SK-MEL-5 (cell line): ENCODE data around the gene FADS2. TPM values are rescaled to one million over a fixed set of nuclear protein-coding genes. Genes with fewer than 3 reads are reported as not detected.

ENCODE experiments used
- DNase-seq: peaks from one replicate; pipeline ENCODE4 v3.0.0-alpha.2; 2016; ENCODE audit warnings: low read depth, low spot score
- in situ Hi-C: cut with HindIII; loops from 2 replicates; pipeline ENCODE4 v1.10.0; 2016; ENCODE audit warnings: low sequenced_read_pairs, high pct_unique_total_duplicates, low pct_unique_long_range_greater_than_20kb
- total RNA-seq: library from RNA; depleted of rRNA; stranded (reverse); fragments of >200 nt; shearing (Covaris generic); gene quantifications from 2 replicates; pipeline ENCODE4 v1.2.3, GENCODE V29; 2014

FADS2 gene
- total RNA-seq, 1 experiment from 2014 or later, result 0.45 TPM

DNA sequence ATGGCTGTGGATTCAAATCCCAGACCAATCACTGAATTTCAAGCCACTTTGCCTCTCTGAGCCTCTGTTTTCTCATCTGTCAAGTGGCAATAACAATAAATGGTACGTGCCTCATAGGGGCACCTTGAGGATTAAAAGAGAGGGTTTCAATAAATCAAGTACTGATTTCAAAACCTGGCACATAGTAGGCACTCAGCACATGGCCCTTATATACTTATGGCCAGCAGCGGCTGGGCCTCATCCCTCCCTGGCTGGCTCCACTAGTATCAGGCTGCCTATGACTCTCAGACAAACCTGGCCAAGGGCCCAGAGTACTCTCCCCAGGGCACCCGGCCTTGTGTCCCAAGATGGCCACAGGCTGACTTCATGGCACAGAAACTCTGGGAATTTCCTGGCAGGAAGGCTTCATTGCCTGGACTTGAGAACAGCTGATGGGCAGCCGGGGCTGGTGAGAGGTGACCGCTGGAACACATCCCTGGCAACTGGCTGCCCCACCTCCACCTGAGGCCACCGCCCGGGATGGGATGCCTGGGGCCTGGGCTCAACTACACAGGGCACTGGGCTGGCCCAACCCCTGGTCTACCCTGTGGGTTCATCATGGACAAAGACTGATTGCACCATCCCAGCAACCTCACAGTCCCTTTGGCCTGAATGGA lies 59.9 kb downstream of the FADS2 start:
- in situ Hi-C loops, result no loop called here
- DNase-seq, result no peak

DNA sequence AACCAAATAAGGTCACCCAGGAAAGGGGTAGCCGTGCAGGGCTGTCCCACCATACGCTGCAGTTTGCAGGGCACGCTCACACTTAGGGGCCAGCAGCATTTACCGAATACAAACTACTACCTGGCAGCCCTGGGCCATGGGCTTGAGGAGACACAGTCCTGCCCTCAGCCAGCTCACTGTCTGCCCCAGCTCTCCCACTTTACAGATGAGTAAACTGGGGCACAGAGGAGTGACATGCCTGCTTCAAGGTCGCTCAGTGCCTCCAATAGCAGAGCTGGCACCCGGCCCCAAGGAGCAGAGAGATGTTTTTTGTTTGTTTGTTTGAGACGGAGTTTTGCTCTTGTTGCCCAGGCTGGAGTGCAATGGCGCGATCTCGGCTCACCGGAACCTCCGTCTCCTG lies 60.5 kb downstream of the FADS2 start:
- in situ Hi-C loops, result no loop called here
- no peak for DNase-seq

DNA sequence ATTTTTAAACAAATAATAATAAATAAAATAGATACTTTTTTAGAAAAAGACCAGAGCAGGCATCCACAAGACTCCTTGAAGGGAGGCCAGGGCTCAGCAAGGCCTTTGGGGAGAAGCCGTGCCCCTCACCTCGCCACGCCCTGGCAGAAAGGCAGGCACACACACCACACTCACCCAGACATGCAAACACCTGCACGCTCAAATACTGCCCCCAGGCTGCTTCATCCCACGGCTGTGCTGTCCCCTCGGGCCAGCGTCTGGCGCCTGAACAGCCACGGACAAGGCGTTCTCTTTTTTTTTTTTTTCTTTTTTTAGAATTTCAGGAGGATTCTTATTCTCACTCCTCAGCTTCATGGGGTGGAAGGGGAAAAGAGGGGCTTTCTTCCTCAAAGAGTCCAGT lies 61.7 kb downstream of the FADS2 start:
- DNase-seq, result no peak
- in situ Hi-C loops, result no loop called here

DNA sequence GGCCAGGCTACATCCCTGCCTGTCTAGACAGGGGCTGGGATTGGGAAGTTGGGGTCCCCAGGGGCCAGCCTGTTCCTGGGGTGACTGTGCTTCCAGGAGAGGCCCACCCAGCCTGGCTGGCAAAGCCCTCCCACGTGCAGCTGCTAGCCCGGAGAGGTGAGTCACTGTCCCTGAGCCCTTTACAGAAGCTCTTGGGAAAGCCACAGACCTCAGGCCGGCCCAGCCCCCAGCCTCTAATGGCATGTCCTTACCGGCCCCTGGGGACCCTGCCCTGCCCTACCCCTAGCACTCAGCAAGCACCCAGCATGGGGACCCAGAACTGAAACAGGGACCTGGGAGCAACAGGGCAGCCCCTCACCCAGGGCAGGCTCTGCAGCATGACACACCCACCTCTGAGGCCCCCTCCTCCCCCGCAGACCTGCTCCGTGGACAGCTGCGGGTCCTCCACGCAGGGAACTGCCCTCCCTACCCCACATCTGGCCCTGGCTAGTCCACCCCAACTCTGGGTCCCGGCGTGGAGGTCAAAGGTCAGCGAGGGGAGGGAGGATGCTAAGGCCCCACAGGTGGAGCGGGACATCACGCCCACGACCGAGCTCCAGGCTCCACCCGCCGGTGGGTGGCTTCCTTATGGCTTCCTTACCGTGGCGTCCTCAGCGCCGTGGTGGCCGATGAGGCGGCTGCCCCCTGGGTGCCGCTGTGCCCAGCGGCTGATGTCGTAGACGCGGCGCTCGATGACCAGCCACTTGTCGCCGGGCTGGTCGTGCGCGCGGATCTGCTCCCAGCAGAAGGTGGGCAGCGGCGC lies 62.6 kb downstream of the FADS2 start:
- DNase-seq, result no peak
- in situ Hi-C loops, result no loop called here

DNA sequence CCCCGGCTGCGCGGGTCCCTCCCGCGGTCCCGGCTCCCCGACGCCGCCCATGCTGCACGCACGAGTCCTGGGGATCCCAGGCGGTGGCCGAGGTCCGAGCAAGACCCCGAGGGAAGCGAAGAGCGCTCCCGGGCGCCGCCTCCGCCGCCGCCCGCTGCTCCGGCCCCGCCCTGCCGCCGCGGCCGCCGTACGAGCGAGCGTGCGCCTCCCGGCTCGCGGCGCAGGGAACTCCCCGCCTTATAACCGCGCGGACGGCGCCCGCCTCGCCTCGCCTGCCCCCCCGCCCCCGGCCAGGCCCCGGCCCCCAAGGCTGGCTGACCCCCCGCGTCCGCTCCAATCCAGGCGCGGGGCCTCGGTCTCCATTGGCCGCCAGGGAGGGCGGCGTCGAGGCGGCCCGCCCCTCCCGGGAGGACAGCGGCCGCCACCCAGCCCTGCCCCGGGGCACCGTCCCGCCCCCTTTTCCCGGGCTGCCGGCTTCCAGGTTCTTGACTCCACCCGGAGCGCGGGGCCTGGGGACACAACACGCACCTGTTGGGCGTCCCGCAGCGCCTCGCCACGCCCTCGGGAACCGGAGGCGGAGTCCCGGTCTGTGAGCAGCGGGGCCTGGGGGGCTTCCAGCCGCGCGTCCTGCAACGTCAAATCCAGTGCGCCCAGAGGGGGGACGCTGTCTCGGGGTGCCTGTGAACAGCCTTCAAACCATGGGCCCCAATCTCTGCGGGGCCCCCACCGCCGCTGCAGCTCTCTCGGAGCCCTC lies 63.4 kb downstream of the FADS2 start, which contains the start of gene FADS3:
Gene FADS3, minus strand, starts transcription at position 215 of the 754 bp plus-strand sequence. Its CDS starts 164 bp downstream, at position 51.
- in situ Hi-C loops, result no loop called here
- peak; percentile 67 for DNase-seq

DNA sequence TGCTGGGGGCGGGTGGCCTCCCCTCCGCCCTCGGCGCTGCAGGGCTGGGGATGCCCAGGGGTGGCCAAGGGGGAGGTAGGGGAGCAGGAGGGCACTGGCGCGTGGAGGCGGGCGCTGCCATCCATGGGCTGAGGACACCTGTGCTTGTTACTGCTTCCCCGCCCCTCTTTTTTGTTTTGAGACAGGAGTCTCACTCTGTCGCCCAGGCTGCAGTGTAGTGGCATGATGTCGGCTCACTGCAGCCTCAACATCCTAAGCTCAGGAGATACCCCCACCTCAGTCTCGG lies 63.9 kb downstream of the FADS2 start:
- no peak for DNase-seq
- in situ Hi-C loops, result no loop called here

DNA sequence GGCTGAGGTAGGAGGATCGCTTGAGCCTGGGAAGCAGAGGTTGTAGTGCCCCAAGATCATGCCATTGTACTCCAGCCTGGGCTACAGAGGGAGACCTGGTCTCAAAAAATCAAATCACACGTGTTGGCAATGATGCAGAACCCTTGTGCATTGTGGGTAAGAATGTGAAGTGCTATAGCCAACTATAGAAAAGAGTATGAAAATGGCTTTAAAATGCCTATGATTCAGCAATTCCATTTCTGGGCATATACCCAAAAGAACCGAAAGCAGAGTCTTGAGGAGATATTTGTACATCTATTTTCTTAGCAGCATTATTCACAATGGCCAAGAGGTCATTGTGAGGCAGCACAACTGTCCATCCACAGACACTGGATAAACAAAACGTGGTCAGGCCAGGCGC lies 65.9 kb downstream of the FADS2 start:
- no peak for DNase-seq
- in situ Hi-C loops, result no loop called here

DNA sequence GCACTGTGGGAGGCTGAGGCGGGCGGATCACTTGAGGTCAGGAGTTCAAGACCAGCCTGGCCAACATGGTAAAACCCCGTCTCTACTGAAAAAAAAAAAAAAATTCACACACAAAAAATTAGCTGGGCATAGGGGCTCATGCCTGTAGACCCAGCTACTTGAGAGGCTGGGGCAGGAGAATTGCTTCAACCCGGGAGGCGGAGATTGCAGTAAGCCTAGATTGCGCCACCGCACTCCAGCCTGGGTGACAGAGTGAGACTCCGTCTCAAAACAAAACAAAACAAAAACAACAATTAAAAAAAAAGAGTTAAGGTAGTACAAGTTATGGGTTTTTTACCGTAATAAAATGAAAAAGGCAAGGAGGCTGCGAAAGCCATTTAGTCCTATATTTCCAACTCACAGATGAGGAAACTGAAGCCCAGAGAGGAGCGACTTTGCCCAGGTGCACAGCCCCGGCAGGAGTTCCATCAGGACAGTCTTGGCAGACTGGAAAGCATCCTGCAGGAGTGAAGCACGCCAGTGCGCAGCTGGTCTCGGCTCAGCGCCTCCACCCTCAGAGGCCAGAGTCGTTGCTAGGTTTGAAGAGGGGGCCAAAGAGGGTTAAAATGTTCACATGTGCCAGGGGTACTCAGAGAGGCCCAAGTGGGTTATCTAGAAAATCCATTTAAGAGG lies 67.1 kb downstream of the FADS2 start:
- in situ Hi-C loops, result no loop called here

DNA sequence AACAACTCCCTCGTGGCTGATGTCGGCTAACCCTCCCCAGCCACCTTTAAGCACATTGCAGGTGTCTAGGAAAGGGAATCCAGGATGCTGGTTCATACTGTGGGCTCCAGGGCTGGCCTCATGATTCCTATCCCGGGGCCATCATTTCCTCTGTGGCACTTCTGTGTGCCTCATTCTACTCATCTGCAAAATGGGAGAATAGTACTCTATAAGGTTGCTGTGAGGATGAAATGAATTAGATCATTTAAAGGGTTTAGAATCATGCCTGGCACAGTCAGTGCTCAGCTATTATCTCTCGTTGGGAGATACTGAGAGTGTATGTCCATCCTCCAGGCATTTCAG lies 67.6 kb downstream of the FADS2 start:
- in situ Hi-C loops, result no loop called here
- DNase-seq, result no peak

More for the DNA sequence above, 67.1 kb downstream of the FADS2 start:
- DNase-seq, result no peak

DNA sequence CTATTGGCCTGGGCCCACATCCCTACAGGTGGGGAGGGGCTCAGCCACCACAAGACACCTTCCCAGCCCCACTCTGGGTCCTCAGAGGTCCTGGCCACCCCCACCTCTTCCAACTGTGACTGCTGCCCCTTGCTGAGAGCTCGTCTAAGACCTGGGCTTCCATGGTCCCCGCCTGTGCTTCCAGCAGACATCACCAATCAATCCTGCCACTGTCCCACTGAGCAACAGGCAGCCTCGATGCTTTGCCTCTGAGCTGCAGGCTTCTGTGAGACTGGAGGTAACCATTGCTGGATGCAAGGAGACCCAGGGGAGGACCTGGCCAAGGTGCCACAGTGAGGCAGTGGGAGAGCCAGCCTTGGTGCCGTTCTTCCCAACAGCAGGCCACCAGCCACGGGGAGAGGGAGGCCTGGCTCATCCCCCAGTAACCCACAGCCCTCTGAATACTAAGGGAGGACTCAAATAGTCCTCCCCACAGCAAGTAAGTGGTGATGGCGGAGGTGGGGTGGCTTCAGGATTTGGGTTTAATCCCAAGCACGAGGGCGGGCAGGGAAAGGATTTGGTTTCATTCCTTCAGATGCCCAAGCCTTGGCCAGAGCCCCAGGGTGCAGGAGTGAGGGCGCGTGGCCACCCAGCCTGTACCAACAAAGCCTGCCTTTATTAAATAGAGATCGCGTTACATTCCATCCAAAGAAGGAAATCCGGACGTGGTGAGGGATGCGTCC lies 68.7 kb downstream of the FADS2 start:
- in situ Hi-C loops, result no loop called here
- peak; percentile 92 for DNase-seq

DNA sequence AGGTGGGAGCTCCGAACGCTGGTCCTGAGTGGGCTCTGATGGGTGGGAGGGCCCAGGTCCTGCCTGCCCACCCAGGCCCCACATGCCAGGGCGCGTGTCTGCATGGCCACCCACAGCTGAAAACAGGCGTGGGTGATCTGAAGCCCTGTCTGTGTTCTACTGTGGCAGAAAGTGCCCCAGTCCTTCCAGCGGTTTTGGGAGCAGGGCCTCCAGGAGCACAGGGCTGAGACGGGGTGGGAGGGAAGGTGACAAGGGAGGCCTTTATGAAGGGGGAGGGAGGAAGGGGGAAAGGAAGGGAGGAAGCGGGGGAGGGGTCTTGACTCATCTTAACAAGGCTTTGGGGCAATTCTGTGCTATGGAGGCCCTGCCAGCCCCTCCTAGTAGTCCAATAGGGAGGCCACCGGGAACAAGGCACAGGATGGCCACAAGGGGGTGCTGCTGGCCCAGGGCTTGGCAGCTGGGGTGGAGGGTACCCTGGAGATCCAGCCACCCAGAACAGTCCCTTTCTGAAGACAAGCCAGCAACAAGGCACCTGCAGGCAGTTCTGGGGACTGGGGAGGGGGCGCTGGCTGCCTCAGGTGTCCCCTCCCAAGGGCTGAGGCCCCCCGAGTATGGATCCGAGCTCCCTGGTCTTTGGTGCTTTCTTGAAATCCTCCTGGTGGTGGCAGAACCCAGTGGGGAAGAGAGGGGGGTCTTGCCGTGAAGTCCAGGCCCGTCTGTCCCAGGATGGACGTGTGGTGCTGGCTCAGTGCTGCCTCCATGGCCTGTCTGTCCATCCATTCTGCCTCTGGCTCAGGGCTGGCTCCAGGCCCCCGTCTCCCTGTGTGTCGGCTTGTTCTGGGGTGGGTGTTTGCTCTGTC lies 69.5 kb downstream of the FADS2 start:
- in situ Hi-C loops, result no loop called here
- DNase-seq, result peak; percentile 94

DNA sequence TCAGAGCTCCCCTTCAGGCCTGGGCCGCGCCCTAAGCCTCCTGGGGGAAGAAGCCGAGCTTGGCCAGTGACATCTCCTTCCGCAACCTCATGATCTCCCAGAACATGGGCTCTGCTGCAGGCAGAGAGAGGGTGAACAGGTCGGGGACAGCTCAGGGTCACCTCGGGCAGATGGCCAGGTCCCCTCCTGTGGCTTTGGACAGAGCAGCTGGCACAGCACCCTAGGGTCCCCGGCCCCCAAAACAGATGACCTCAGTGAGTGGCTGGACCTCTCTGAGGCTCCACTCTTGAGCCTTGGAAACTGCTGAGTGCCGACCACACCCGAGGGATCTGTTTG lies 70.1 kb downstream of the FADS2 start:
- DNase-seq, result no peak
- in situ Hi-C loops, result no loop called here

DNA sequence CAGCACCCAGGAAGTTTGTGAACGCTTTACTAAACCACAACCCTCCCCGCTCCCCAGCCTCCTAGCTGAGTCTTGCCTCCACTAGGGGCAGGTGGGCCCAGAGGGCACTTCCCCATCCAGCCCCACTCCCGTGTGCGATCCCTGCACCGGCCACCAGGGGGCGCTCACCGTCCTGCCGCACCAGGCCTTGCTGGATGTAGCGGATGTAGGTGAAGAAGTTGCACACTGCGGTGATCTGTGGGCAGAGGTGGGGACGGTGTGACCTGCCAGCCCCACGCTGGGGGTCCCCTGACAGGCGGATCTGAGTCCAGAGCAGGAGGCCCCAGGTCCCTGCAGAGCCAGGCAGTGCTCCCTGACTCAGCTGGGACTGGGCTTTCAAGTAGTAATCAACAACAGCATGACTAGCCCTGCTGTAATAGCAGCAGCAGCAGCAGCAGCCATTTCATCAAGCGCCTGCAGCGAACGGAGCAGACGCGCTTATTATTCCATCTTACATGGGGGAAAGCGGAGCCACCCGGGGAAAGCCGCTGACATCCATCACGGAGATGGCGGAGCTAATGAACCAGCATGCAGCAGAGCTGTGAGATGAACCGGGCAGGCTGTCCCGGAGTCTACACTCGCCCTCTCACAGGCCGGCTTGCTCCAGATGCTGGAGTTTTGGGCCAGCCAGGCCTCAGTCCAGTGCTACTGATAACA lies 71.2 kb downstream of the FADS2 start:
- DNase-seq, result peak; percentile 74
- in situ Hi-C loops, result no loop called here

DNA sequence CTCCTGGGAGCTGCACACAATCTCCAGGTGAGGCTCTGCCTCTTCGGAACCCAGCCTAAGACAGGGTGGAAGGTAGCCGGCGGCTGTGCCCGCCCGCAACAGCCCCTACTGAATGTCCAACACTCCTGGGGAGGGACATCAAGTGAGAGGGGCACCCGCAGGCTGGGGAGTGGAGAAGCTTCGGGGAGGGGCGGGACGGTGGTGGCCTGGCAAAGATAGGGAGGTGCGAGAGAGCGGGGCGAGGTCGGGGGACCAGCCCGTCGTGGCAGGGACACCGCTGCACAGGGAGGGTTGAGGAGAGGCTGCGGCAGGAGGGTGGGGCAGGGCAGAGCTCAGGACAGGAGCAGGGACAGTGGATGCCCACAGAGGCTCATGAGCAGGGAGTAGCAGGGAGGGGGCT lies 72.2 kb downstream of the FADS2 start:
- in situ Hi-C loops, result no loop called here
- DNase-seq, result no peak

DNA sequence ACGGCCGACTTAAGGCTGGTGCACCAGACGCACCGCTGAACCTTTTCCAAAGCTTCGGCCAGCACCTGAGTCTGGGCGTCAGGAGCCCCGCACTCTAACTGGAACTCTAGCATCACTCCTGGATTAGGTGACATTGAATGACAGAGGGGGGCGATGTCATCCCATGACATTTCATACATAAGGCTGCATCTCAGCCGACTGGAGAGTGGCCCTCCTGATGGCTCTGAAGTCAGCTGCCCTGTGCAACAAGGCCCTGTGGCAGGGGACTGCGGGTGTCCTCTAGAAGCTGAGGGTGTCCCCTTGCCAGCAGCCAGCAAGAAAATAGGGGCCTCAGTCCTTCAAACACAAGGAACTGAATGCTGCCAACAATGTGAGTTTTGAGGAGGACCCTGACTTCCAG lies 73.3 kb downstream of the FADS2 start:
- in situ Hi-C loops, result no loop called here

DNA sequence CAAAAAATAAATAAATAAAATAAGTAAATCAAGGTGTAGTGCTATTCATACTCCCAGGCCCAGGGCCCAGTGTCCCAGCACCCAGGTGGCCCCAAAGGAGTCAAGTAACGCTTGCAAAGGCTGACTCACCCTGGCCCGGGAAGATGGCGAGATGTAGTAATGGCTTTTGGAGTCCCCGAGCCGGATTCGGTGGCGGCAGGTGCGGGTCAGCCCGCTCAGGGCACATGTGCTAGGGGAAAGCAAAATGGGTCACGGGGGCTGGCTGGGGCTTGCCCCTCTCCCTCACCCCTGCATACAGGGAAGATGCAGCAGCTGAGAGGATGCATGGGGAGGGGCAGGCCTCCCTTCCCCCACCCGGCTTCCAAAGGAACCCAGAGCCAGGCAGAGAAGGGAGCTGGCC lies 74.2 kb downstream of the FADS2 start:
- no peak for DNase-seq
- in situ Hi-C loops, result no loop called here

More for the DNA sequence above, 73.3 kb downstream of the FADS2 start:
- DNase-seq, result no peak
